Progenitor cell of endocrine pancreas (in vitro differentiated cells): ENCODE measurements around the gene PHF23. TPM values are rescaled to one million over a fixed set of nuclear protein-coding genes. Genes with fewer than 3 reads are reported as not detected.

Experiments used
- DNase-seq: peaks from one replicate; pipeline ENCODE4 v3.0.0; 2021; ENCODE audit warnings: low spot score; ENCODE audit not compliant: unreplicated experiment
- H3K27ac Mint-ChIP-seq: 2 replicates; pipeline ENCODE4 v1.8.0; 2021; ENCODE audit warnings: mild to moderate bottlenecking, moderate library complexity, mixed read lengths
- H3K27me3 Mint-ChIP-seq: 2 replicates; pipeline ENCODE4 v1.8.0; 2021; ENCODE audit warnings: mixed read lengths
- H3K36me3 Mint-ChIP-seq: 2 replicates; pipeline ENCODE4 v1.8.0; 2022; ENCODE audit warnings: mixed read lengths; ENCODE audit not compliant: insufficient read depth
- H3K4me1 Mint-ChIP-seq: 2 replicates; pipeline ENCODE4 v1.8.0; 2021; ENCODE audit warnings: low read depth, mixed read lengths
- H3K4me3 Mint-ChIP-seq: 2 replicates; pipeline ENCODE4 v1.8.0; 2021; ENCODE audit warnings: low read depth, mild to moderate bottlenecking, moderate library complexity, mixed read lengths
- H3K9me3 Mint-ChIP-seq: 2 replicates; pipeline ENCODE4 v1.8.0; 2021; ENCODE audit warnings: low read depth, mixed read lengths
- long read RNA-seq: library from polyadenylated mRNA; unstranded; transcript quantifications from one replicate; pipeline ENCODE4 v2.0.0, GENCODE V29; 2020
- total RNA-seq: library from RNA; stranded (reverse); gene quantifications from 2 replicates; pipeline ENCODE4 v1.2.1, GENCODE V29; 2021
- TF ChIP-seq, protein P1 (sequence below): fragments of 200-600 bp; sonication (generic); IDR thresholded peaks from one replicate; pipeline ENCODE4 v1.5.0; 2021; ENCODE audit warnings: antibody characterized with exemption, mild to moderate bottlenecking; ENCODE audit not compliant: unreplicated experiment

Gene PHF23
- 66.9 and 73.7 TPM in 2 replicates for total RNA-seq
- long read RNA-seq, partial matches to known transcripts: 5 of 6 reads
- long read RNA-seq, other reads (novel, unspliced or antisense): 1 of 6 reads

DNA sequence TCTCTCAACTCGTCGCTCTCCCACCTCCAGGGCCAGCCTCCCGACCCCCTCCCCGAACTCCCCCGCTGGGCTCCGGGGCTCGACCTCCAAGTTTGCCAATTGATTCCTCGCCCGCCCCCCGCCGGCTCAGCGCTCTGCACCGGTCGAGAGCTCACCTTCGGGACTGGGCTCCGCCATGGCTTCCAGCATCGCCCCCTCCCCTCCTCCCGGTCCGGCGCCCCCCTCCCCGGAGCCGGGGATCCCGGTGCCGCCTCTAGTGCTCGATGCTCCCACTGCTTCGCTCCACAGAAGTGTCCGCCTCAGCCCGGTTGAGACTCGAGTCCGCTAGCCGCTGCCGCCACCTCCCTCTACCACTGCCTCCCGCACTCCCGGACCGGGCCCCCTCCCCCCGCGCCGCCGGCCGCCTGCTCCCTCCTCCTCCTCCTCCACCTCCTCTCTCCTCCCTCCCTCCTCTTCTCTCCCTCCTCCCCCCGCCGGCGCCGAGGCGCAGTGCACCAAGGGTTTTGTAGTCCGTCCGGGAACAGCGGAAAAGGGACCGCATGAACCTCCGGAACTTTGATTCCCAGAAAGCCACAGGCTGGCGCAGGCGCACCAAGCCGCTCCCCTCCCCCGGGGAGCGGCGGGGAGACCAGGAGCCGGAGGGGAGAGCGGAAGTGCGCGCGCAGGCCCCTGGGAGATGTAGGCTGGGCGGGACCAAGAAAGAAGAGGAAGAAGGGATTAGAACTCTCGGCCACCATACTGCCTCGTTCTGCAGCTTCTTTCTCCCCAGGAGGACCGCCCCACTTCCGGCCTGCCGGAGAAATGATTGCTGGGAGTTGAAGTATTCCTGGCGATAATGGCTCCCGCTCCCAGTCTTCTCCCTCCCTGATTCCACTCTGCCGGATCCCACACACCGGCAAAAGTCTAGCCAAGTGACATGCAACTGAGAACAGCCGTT is at the start of gene PHF23:
Gene PHF23 (minus strand): TSS at position 367 of the 937 bp plus-strand sequence. CDS start 178 bp downstream, at position 189.
- Mint-ChIP-seq H3K4me3 (peak within 1 kb of the TSS; percentile 97), H3K9me3 (no peaks in the 10 kb centered on the region), H3K27me3 (no peaks in the 10 kb centered on the region), H3K36me3 (peaks cover 21% of the 10 kb centered on the region), H3K4me1 (peaks cover 36% of the 10 kb centered on the region), H3K27ac (peak within 1 kb of the TSS; percentile 100)
- peak; percentile 98 for DNase-seq
- TF ChIP-seq, protein P1, sequence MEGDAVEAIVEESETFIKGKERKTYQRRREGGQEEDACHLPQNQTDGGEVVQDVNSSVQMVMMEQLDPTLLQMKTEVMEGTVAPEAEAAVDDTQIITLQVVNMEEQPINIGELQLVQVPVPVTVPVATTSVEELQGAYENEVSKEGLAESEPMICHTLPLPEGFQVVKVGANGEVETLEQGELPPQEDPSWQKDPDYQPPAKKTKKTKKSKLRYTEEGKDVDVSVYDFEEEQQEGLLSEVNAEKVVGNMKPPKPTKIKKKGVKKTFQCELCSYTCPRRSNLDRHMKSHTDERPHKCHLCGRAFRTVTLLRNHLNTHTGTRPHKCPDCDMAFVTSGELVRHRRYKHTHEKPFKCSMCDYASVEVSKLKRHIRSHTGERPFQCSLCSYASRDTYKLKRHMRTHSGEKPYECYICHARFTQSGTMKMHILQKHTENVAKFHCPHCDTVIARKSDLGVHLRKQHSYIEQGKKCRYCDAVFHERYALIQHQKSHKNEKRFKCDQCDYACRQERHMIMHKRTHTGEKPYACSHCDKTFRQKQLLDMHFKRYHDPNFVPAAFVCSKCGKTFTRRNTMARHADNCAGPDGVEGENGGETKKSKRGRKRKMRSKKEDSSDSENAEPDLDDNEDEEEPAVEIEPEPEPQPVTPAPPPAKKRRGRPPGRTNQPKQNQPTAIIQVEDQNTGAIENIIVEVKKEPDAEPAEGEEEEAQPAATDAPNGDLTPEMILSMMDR: no peak

DNA sequence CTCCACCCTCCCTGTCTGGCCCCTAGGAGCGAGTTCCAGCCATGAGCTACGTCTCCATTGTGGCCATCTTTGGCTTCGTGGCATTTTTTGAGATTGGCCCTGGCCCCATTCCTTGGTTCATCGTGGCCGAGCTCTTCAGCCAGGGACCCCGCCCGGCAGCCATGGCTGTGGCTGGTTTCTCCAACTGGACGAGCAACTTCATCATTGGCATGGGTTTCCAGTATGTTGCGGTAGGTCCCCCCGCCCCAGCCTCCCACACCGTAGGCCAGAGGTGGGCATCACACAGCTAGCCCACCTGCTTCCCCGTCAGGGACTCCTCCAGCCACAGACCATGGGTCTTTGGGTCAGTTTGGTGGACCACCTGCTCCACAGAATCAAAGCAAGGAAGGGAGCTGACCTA is 46.4 kb upstream of the PHF23 start:
- no peak overlapping the region for H3K27ac Mint-ChIP-seq
- no peak for DNase-seq
- no peak overlapping the region for H3K4me3 Mint-ChIP-seq
- no peaks in the 10 kb centered on the region for H3K9me3 Mint-ChIP-seq
- H3K36me3 Mint-ChIP-seq: no peaks in the 10 kb centered on the region
- H3K27me3 Mint-ChIP-seq: peaks cover 30% of the 10 kb centered on the region
- TF ChIP-seq, protein P1: no peak
- H3K4me1 Mint-ChIP-seq: peaks cover 2% of the 10 kb centered on the region

DNA sequence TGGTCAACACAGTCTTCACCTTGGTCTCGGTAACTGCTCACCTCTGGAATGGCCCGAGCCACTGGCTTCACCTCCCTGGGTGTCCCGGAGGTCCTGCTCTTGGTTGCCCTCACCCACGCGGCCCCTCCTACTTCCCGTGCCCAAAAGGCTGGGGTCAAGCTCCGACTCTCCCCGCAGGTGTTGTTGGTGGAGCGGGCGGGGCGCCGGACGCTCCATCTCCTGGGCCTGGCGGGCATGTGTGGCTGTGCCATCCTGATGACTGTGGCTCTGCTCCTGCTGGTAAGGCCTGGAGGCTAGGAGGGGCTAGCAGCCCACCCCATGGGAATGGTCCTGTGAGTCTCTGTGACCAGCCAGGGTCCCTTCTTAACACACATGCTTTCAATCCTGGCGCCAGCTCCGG is 45.7 kb upstream of the PHF23 start:
- Mint-ChIP-seq H3K27ac (no peak overlapping the region), H3K36me3 (no peaks in the 10 kb centered on the region), H3K4me1 (peaks cover 6% of the 10 kb centered on the region), H3K4me3 (no peak overlapping the region), H3K27me3 (peaks cover 30% of the 10 kb centered on the region), H3K9me3 (no peaks in the 10 kb centered on the region)
- DNase-seq: no peak
- TF ChIP-seq, protein P1: no peak

DNA sequence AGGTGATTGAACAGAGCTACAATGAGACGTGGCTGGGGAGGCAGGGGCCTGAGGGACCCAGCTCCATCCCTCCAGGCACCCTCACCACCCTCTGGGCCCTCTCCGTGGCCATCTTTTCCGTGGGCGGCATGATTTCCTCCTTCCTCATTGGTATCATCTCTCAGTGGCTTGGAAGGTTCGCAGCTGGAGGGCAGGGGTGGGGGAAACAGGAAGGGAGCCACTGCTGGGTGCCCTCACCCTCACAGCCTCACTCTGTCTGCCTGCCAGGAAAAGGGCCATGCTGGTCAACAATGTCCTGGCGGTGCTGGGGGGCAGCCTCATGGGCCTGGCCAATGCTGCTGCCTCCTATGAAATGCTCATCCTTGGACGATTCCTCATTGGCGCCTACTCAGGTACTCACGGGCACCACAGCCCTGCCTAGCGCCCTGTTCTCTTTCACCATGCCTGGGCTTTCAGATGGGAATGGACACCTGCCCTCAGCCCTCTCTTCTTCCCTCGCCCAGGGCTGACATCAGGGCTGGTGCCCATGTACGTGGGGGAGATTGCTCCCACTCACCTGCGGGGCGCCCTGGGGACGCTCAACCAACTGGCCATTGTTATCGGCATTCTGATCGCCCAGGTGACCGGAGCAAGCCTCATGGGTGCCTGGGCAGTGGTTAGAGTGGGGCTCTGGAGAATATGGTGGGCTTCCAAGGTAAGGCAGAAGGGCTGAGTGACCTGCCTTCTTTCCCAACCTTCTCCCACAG is 44.4 kb upstream of the PHF23 start:
- Mint-ChIP-seq H3K36me3 (no peaks in the 10 kb centered on the region), H3K27me3 (peaks cover 28% of the 10 kb centered on the region), H3K4me1 (peaks cover 6% of the 10 kb centered on the region), H3K4me3 (peak overlapping the region; percentile 35), H3K9me3 (no peaks in the 10 kb centered on the region), H3K27ac (no peak overlapping the region)
- TF ChIP-seq, protein P1: no peak
- no peak for DNase-seq

DNA sequence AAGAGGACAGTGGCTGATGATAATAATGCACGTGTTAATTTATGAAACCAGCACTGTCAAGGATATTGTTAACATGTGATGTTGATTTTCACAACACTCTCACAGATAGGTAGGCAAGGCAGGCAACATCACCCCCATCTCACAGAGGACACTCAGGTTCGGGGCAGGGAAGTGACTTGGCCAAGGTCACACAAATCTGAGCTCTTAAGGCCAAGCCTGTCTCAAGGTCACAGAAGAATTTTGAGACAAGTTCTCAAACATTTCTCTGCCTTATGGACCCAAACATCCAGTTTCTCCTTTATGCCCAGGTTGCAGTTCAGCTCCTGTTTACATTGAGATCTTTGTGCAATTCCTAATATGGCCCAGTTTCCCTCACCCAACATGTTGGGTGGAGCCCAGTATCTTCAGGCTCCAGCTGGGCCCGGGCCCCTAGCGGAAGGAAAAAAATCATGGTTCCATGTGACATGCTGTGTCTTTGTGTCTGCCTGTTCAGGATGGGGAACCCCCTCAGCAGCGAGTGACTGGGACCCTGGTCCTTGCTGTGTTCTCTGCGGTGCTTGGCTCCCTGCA is 43.6 kb upstream of the PHF23 start:
- no peak for DNase-seq

More for the DNA sequence above, 43.6 kb upstream of the PHF23 start:
- peak overlapping the region; percentile 76 for H3K4me3 Mint-ChIP-seq
- H3K27ac Mint-ChIP-seq: no peak overlapping the region
- H3K4me1 Mint-ChIP-seq: peaks cover 6% of the 10 kb centered on the region
- no peaks in the 10 kb centered on the region for H3K9me3 Mint-ChIP-seq
- peaks cover 25% of the 10 kb centered on the region for H3K27me3 Mint-ChIP-seq
- no peaks in the 10 kb centered on the region for H3K36me3 Mint-ChIP-seq
- TF ChIP-seq, protein P1: no peak
